ENCODE data around the gene TMEM30A.
A peak's percentile ranks its signal among the peaks of the same experiment; 100 is the strongest.

Gene TMEM30A

DNA sequence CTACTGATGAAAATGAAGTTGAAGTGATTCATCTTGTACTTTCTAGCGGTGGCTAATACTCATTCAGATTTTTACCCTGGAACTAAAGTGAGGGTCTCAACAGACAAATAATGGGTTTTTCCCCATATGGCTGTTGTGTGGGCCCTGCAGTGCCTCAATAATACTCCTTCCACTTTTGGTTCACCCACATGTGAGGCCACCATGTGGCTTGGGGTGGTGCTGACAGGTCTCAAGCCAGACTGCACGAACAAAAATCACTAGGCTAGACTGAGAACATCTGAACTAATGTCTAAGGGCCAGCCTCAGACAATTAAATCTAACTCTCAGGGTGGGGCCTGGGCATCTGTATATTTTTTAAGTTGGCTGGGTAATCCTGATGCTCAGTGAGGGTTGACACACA is 70.9 kb downstream of the TMEM30A start:
- no peak for DNase-seq

DNA sequence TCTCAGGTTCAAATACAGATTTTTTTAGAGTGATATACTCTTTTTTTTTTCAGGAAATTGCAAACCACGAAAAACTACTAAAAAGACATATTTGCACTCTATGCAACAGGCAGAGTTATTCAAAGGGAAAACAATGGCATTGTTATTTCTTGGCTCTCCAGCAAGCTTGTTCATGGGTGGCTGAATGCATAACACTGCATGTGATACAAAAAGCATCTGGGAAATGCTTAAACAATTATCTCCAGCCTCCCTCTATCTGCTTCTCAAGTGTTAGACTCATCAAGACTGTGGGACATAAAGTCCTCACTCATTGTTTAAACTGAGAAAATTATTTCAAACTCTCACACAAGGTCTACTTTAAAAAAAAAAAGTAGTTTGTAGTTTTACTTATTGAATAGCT is 71.5 kb downstream of the TMEM30A start:
- DNase-seq: peak; percentile 30

DNA sequence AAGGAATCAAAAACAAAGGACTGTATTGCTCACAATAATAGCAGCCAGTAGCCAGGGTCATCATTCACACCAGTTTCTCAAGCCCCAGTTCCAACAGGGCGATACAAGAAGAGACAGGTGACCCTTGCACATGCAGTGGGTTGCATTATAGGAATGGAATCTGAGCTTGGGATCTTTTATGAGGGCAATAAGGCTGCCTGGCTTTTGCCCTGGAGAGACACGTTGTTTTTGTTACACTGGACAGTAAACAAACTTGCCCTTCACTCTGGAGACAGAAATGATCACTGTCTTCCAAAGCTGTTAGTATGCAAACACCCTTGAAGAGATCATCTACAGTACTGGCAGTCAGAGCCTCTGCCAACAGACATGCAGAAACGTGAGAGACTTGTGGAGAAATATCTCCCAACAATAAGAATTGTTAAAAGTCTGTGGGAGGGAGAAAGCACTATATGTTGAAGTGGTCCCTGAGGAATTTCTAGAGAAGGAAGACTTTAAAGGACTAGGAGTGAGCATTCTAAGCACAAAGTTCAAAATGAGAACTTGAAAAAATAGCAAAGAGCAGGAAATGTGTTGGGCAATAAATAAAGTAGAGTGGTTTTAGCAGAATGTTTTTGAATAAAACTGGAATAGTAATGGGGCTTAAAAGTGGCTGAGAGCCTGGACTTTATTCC is 72.5 kb downstream of the TMEM30A start:
- DNase-seq: no peak

DNA sequence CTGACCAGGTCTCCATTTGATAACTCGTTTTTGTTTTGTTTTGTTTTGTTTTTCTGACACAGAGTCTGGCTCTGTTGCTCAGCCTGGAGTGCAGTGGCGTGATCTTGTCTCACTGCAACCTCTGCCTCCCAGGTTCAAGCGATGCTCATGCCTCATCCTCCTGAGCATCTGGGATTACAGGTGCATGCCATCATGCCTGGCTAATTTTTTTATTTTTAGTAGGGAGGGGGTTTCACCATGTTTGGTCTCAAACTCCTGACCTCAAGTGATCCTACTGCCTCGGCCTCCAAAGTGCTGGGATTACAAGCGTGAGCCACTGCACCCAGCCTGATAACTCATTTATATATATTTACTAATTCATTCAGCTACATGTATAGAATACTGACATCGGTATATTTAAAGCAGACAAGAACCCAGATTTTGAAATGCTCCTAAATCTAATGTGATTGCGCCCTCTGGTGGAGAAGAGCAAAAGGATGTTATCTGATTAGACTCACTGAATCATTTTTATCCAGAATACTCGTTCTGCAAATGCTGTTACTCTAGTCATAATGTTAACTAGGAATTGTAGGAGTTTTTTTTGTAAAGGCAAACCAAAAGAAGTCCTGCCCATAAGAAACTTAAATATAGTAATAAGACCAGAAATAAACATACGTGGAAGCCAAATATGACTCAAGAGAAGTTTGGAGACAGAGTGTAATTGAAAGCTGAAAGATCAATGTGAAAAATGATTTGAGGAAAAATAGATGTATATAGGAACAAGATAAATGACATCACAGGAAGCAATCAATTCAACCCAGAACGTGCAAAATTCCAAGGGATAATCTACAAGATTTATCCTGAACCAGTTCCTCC is 73.5 kb downstream of the TMEM30A start:
- DNase-seq: peak; percentile 72

DNA sequence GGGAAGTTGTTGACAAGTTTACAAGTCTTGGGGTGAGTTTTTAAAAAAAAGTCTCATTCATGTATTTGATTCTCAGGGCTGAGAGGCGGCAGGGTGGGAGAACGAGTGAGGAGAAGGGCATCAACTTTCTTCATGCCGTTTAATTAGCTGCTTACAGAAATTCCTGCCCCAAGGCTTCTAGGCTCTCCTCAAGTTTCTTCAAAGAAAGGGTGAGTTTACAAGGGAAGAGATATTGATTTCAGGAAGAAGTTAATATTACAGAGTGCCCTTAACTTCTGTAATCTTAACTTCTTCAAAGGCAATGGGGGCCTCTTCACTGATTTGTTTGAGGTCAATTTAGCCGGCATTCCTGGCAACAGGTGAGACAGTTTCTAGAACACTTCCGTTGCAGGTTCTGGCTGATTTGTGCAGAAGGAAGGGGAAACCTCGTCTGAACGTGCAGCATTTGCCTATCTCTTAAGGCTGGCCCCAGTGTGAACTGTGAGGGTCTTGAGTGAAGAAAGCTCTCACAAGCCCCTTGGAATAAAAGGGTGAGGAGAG is 75.3 kb downstream of the TMEM30A start:
- DNase-seq: no peak

DNA sequence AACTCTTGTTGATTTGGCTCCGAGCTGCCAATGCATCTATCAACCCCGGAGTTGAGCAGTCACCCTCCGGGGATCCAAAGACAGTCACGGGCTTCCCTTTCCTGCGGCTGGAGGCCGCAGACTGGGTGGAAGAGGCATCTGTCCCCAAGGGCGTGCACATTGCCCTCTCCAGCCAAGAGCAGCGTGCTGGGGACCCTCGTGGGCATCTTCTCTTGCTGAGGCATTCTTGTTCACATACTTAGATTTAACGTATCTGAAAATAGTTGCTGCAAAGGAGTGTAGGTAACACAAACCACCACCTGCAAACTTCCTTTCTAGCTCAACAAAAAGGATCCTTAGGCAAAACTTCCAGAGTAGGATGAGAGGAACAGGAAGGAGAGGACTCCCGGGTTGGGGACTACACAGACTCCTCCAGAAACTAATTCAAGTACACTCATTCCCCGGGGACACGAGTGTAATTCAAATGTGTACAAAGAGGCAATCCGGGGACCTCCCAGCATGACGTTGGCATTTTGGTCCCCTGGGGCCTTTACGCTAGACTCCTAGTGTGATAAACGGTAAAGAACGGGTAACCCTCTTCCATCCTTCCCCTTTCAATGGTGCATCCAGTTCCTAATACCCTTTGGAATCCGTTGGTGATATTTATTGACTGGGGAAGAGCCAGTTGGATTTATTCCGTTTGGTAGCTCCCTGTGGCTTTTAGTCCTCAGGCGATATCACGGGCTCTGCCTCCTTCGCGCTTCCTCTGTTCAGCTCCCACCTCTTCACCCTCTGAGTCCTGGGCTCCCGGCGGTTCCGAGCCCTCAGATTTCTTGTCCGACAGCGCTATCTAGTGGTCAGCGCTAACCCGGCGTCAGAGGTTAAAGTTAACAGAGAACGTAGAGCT is 76.1 kb downstream of the TMEM30A start:
- DNase-seq: peak; percentile 87

DNA sequence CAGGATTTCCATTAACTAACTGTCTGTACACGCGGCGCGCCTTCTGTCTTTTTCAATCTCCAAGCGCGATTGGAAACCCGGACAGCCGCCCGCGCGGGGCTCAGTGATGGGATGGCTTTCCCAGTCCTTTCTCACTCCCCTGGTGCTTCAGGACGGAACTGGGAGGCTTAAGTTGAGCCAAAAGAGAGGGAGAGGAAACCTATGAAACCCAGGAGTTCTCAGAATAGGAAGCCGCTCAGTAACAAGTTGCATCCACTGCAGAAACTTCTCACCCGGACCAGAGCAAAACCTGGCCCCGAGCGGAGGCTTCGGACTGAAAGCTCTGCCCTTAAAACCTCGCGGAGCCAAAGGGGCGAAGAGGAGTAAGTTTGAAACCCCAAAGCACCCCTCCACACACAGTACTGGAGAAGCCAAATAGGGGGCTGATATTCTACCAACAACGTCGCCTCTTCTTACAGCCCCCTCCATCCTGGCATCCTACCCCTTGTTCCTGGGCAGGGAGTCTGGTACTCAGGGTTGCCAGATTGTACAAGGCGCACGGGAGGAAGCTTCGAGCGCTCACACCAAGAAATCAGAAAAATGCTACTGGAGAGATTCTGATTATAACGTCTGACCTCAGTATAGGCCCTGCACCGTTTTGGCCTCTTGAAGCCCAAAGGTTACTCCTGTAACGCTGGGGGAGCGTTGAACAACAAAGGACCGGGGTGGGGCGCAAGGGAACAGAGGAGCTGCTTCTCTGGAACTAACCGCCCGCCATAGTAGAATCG is 77.8 kb downstream of the TMEM30A start:
- DNase-seq: no peak

DNA sequence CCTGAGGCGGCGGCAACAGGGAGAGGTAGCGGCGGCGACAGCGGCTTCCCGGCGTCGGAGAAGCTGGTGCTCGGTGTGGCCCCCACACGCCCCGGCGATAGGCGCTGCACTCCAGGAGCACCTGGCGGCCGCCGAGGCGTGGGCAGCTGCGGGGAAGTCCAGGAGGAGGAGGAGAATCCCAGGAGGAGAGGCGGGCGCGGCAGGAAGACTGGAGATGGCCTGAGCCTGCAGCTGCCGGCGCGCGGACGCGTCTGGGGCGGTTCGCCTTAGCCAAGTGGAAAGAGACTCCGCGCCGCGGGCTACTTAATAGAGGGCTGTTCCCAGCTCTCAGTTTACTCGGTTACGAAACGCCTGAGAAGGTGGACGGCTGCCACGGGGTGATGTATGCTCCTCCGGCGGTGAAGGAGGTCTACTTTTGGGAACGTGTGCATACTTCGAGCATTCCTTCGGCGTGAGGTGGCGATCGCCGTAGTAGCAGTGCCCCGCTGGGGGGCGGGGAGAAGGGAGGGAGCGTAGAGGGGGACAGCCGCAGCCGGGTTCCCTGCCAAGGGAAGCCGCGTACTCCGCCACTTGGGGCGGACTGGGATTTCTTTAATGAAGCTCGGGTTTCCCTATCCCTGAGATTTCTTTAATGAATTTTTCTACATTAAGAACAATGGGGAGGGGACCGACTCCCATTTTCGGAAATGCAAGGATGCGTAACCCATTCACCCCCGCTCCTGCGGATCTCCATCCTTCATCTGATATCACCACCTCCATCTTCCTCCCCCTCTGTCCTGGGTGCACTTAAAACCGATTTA is 78.6 kb downstream of the TMEM30A start, which contains the start of gene COL12A1:
COL12A1 (minus strand) TSS at position 278 of the 800 bp plus-strand sequence. CDS start 3,261 bp downstream, outside the sequence.
- peak; percentile 100 for DNase-seq

DNA sequence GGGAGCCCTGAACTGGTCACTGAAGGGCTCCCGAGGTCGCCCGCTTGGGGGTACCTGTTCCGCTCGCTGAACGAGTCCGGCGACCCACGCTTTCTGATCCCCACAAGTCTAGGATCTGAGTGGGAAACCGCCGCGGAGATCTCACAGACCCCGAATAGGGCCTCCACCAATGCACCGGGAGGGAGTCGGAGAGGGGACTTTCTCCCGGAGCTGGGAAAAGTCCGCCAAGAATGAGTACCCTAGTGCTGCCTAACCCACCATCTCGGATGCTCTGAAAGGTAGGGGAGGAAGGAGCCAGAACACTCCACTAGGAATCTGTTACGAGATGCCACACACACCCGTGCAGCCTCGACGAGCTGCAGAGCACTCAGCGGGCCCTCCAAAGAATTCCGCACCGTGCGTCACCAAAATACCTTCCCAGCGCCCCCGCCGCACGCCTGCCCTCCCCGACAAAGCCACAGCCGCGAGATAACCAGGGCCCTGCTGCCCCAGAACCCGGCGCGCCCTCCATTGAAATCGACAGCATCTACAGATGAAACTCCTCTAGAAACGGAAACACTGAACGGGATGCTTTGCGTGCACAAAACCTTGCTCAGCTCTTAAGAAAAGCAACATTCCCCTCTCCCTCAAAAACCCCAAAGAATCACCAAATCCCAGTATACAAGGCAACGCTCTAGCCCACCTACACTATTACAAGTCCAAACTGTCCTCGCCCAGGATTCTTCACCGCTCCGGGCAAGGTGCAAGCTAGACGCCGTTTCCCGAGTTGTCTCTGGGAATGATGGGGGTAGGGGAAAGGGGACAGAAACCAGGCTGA is 79.4 kb downstream of the TMEM30A start:
- peak; percentile 85 for DNase-seq

DNA sequence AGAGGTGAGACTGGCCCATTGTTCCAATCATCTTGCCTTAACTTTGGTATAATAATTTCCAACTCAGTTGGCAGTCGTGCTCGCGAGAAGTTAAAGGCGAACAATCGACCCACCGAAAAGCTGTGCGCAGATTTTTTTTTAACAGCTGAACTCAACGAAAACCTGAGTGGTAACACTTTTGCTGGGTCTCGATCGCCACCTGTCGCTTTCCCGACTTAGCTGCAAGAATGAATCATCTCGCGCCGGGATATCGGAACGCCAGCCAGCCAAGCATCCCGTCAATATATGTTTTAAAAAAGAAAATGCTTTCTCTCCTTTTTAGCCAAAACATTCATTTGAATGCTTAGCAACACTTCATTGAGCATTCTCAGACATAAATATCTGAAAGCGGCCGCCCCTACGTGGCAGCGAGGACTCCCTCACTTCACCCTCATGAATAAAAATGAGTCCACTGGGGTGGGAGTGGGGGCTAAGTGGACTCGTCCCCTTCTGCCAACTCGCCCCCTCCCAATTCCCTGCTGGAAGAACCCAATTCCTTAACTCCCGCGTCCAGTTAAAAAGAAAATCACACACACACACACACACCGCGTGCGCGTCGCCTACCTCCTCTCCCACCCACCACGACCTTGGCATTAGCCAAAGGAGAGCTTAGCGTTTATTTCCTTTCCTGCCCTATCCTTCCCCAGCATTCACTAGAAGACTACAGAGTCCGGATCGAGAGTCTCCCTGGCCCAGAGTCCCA is 80.2 kb downstream of the TMEM30A start:
- peak; percentile 95 for DNase-seq

DNA sequence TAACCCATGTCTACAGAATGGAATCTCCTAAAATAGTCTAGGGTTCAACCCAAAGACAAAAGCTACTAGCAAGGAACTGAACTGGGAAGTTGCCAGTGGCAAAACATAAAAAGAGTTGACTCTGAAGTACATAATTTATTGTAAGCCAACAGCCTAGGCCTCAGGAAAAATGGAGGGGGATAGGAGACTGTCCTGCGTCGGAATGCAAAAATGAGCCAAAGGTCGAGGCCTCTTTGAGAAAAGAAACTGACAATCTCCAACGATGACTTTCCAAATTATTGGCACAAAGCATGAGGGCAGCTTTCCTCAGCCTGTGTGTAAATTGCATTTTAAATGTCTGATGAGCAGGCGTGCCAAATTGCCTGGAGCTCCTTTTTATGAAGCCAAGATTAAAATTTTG is 80.9 kb downstream of the TMEM30A start:
- DNase-seq: peak; percentile 49
